Erythroblast (primary cell): ENCODE results near the gene RAP1GAP.

Source experiments
- GATA1 ChIP-seq: IDR thresholded peaks from 2 replicates; pipeline ENCODE4 v1.6.1; 2011; ENCODE audit warnings: low read depth, mild to moderate bottlenecking, control low read depth, low read length, moderate library complexity
- POLR2A ChIP-seq: IDR thresholded peaks from 2 replicates; pipeline ENCODE4 v1.6.1; 2011; ENCODE audit warnings: mild to moderate bottlenecking, low read length

DNA sequence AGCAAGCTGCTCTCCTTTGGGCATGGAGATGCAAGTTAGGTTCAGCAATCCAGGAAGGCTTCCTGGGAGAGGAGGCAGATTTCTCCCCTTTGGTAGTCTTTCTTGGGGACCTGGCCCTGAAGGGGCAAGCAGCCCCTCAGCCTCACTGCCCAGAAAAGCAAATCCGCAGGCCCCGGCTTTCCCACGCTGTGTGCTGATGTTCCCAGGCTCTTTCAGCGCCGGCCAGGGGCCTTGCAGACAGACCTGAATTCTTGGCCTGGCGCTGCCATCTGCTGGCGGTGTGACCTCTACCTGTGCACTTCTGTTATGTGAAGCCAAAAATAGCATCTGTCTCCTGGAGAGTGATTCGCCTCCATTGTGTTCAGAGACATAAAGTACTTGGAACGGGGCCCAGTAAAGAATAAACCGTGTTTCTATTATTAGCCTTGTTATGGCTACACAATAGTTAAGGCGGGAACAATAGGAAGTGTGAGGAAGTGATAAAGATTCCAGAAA lies 95.1 kb downstream of the RAP1GAP start:
- no peak for TF ChIP-seq POLR2A
- no peak for TF ChIP-seq GATA1
